ENCODE results near the gene KAT8.

DNA sequence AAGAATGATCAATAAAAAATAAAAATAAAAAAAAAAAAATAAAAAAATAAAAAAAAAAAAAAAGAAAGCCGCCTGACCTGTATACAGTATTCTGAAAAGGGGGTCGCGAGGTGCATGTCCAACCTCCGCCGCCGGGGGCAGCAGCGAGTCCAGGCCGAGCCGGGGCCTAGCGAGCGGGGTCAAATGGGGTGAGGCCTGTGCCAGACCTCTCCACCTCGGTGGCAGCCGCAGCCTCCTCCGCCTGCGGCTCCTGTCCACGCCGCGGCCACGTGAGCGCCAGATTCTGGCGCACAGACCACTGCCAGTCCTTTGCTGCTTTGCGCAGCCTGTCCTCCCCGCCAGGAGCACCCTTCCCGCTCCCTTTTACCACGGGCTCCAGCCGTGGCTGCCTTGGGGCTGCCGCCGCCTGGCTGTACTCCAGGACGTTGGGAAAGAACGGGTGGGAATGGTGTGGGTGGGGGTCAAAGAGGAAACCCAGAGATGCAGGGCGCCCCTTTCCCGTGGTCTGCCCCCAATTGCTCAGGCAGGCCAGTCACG, 11.7 kb upstream of the KAT8 start:
- TF ChIP-seq CTCF (IDR thresholded peaks at IDR 0.05 in 2 of 3, conservative IDR thresholded peaks at IDR 0.05 in 1 of 3; ENCODE audit: borderline replicate concordance in 1 of 3, insufficient read depth in 1 of 3, low read depth in 2 of 3, low read length in 2 of 3) (peak; percentile 38 to 84 (median 58); a peak in 5 of 6 replicates), POLR2A (IDR thresholded peaks at IDR 0.05; ENCODE audit: borderline replicate concordance, extremely low read depth, insufficient read depth, insufficient read length) (no peak), RAD21 (IDR thresholded peaks at IDR 0.05; ENCODE audit: low read depth) (peak; percentile 51), POLR2AphosphoS5 (IDR thresholded peaks at IDR 0.05; ENCODE audit: low read depth, low read length) (peak; percentile 40; the same call in 1 of the 2 replicates), EZH2phosphoT487 (IDR thresholded peaks at IDR 0.05; ENCODE audit: borderline replicate concordance) (no peak), EZH2 (IDR thresholded peaks at IDR 0.05) (no peak), ATF3 (IDR thresholded peaks at IDR 0.05) (no peak), TCF7L2 (IDR thresholded peaks at IDR 0.05; ENCODE audit: borderline replicate concordance, extremely low read depth, insufficient read depth, insufficient read length) (no peak), JUND (IDR thresholded peaks at IDR 0.05) (no peak)
